Measurements from ENCODE around the gene WDR47.
A peak's percentile ranks its signal among the peaks of the same experiment; 100 is the strongest.
"Not testable (repeated sequence)": the region's sequence is repeated elsewhere in the genome, so short reads cannot be mapped to it uniquely, and the experiment has no call there.

The WDR47 gene

DNA sequence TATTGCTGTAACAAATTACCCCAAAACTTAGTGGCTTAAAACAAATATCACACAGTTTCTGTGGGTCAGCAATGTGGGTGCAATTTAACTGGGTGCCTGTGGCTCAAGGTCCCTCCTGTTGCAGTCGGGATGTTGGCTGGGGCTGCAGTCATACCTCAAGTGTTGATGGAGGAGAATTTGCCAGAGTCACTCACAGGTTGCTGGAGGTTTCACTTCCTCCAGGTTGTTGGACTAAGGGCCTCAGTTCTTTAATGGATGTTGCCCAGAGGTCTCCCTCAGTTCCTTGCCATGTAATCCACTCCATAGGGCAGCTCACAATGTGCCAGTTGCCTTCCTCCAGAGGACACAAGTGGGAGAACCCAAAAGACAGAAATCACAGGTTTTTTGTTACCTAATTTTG is 36.4 kb upstream of the WDR47 start:
- no peak for DNase-seq (ENCODE audit: insufficient read length)
- TF ChIP-seq POLR2A (IDR thresholded peaks at IDR 0.05; ENCODE audit: low read depth, low read length): no peak
- no peak for TF ChIP-seq TAF1 (IDR thresholded peaks at IDR 0.05; ENCODE audit: borderline replicate concordance, low read depth, low read length)
- TF ChIP-seq POLR2AphosphoS5 (IDR thresholded peaks at IDR 0.05; ENCODE audit: low read depth, low read length): no peak
- no peak for FAIRE-seq

DNA sequence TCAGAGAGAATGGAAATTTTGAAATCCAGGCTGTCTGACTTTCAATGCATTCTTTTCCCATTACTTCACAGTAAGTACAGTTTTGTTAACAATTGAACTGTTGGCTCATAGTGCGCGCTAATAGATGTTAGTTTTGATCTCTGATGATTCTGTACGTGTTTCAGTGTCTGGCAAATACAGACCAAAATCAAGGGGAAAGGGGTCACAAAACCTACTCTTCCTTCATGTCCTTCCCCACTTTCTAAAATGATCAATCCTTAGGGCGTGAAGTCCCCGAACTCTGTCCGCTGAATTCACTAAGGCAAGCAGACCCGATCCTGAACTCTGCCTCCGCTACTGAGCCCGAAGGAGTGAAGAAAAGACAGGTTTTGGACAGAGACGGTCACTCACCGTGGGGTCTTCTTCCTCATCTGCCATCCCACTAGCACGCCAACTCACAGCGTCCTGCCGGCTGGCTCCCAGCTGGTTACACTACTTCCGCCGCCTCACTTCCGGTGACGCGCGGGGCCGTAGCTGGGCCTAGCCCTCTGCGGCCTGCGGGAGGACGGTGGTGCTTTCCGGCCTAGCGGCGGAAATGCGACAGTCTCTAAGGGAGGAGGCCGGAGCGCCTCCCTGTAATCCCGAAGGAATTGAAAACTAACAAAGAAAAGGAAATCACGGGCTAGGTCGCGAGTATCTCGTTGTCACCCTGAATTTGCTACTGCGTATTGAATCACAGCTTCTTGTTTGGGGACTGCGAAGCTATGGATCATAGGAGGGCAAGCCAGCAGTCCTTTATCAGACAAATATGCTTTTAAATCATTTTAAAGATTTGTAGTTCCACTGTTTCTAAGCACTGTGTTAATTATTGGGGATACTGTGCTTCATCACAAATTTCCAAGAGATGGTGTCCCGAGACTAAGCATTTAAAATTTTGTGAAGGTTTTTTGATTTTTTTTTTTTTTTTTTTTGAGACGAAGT is 33.9 kb upstream of the WDR47 start, which contains the start of gene TAF13:
TSS of gene TAF13 (minus strand) at position 473 of the 960 bp plus-strand sequence. CDS start at position 417, 56 bp downstream.
- DNase-seq (ENCODE audit: insufficient read length) (peak; percentile 92), FAIRE-seq (peak; percentile 95)
- TF ChIP-seq POLR2AphosphoS5 (IDR thresholded peaks at IDR 0.05; ENCODE audit: low read depth, low read length) (peak; percentile 97), TAF1 (IDR thresholded peaks at IDR 0.05; ENCODE audit: borderline replicate concordance, low read depth, low read length) (peak; percentile 77), POLR2A (IDR thresholded peaks at IDR 0.05; ENCODE audit: low read depth, low read length) (peak; percentile 97)

DNA sequence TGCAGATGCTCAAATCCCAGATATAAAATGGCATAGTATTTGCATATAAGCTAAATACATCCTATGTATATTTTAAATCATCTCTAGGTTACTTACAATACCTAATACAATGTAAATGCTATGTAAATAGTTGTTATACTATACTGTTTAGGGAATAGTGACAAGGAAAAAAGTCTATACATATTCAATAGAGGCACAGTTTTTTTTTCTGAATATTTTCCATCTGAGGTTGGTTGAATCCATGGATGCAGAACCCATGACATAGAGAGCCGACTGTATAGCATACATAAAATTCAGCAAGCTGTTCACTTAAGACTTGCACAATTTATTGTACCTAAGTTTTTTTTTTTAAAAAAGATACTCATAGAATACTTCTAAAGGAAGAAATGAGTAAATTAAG is 27.4 kb upstream of the WDR47 start:
- TF ChIP-seq POLR2A (IDR thresholded peaks at IDR 0.05; ENCODE audit: low read depth, low read length) (no peak), TAF1 (IDR thresholded peaks at IDR 0.05; ENCODE audit: borderline replicate concordance, low read depth, low read length) (no peak), POLR2AphosphoS5 (IDR thresholded peaks at IDR 0.05; ENCODE audit: low read depth, low read length) (no peak)
- DNase-seq (ENCODE audit: insufficient read length) (no peak), FAIRE-seq (no peak)

DNA sequence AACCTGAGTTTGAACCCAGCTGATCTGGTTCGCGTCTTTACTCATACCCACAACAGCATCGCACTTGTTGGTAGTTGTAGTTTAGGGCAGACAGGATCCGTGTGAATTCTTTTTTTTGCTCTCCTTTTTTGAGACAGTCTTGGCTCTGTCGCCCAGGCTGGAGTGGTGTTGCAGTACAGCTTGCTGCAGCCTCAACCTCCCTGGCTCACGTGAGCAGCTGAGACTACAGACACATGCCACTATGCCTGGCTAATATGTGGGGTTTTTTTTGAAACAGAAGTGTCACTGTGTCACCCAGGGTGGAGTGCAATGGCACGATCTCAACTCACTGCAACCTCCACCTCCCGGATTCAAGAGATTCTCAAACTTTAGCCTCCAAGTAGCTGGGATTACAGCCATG is 26.0 kb upstream of the WDR47 start:
- DNase-seq (ENCODE audit: insufficient read length) (no peak), FAIRE-seq (no peak)
- TF ChIP-seq POLR2A (IDR thresholded peaks at IDR 0.05; ENCODE audit: low read depth, low read length) (no peak), POLR2AphosphoS5 (IDR thresholded peaks at IDR 0.05; ENCODE audit: low read depth, low read length) (no peak), TAF1 (IDR thresholded peaks at IDR 0.05; ENCODE audit: borderline replicate concordance, low read depth, low read length) (no peak)

DNA sequence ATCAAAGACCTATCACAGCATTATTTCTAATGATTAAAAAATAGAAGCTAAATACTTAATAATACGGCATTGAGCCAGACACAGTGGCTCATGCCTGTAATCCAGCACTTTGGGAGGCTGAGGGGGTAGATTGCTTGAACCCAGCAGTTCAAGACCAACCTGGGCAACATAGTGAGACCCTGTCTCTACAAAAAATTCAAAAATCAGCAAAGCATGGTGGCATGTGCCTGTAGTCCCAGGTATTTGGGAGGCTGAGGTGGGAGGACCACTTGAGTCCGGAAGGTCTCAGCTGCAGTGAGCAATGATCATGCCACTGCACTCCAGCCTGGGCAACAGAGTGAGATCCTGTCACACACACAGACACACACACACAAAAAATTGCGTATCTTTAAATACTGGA is 23.2 kb upstream of the WDR47 start:
- no peak for FAIRE-seq
- TF ChIP-seq POLR2A (IDR thresholded peaks at IDR 0.05; ENCODE audit: low read depth, low read length) (no peak), POLR2AphosphoS5 (IDR thresholded peaks at IDR 0.05; ENCODE audit: low read depth, low read length) (no peak)
- DNase-seq (ENCODE audit: insufficient read length): no peak

DNA sequence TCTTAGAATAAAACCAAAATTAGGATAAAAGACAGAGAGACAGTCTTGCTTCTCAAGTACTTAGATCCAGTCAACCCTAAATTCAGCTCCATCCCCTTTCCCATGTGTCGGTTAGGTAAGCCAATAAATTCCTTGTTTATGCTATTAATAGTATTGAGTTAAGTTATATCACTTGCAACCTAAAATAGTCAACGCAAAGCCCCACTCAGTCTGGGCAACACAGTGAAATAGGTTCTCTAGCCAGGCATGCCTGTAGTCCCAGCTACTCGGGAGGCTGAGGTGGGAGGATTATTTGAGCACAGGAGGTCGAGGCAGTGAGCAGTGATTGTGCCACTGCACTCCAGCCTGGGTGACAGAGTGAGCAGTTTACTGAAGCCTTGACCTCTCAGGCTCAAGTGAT is 19.3 kb upstream of the WDR47 start:
- TF ChIP-seq POLR2A (IDR thresholded peaks at IDR 0.05; ENCODE audit: low read depth, low read length): no peak
- no peak for TF ChIP-seq POLR2AphosphoS5 (IDR thresholded peaks at IDR 0.05; ENCODE audit: low read depth, low read length)
- TF ChIP-seq TAF1 (IDR thresholded peaks at IDR 0.05; ENCODE audit: borderline replicate concordance, low read depth, low read length): no peak
- no peak for DNase-seq (ENCODE audit: insufficient read length)
- no peak for FAIRE-seq

DNA sequence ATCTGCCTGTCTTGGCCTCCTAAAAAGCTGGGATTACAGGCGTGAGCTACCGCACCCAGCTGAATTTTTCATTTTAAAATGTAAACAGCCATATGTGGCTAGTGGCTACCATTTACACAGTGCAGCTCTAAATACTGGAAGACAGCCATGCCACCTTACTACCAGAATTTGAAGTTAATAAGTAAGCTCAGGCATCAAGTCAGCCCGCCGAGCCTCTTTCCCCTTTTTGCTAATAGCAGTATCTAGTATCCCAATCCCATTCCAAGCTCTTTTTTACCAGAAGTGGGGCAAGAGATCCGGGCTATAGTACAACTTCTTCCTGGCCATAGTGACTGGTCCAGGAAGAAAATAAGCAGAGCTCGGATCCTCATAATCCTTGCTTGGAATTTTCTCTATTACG is 18.8 kb upstream of the WDR47 start:
- FAIRE-seq (no peak), DNase-seq (ENCODE audit: insufficient read length) (no peak)
- TF ChIP-seq POLR2A (IDR thresholded peaks at IDR 0.05; ENCODE audit: low read depth, low read length): no peak
- TF ChIP-seq POLR2AphosphoS5 (IDR thresholded peaks at IDR 0.05; ENCODE audit: low read depth, low read length): no peak
- no peak for TF ChIP-seq TAF1 (IDR thresholded peaks at IDR 0.05; ENCODE audit: borderline replicate concordance, low read depth, low read length)

DNA sequence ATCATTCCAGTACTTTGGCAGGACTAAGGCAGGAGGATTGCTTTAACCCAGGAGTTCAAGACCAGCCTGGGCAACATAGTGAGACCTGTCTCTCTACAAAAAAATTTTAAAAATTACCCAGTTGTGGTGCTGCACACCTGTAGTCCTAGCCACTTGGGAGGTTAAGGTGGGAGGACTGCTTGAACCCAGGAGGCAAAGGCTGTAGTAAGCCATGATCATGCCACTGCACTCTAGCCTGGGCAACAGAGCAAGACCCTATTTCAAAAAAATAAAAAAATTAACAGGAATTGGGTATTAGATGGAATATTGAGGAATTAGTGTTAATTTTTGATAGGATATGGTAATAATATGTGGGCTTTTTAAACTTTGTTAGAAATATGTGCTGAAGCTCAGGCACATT is 17.1 kb upstream of the WDR47 start:
- FAIRE-seq (no peak), DNase-seq (ENCODE audit: insufficient read length) (no peak)
- no peak for TF ChIP-seq POLR2AphosphoS5 (IDR thresholded peaks at IDR 0.05; ENCODE audit: low read depth, low read length)
- TF ChIP-seq TAF1 (IDR thresholded peaks at IDR 0.05; ENCODE audit: borderline replicate concordance, low read depth, low read length): no peak
- TF ChIP-seq POLR2A (IDR thresholded peaks at IDR 0.05; ENCODE audit: low read depth, low read length): no peak

DNA sequence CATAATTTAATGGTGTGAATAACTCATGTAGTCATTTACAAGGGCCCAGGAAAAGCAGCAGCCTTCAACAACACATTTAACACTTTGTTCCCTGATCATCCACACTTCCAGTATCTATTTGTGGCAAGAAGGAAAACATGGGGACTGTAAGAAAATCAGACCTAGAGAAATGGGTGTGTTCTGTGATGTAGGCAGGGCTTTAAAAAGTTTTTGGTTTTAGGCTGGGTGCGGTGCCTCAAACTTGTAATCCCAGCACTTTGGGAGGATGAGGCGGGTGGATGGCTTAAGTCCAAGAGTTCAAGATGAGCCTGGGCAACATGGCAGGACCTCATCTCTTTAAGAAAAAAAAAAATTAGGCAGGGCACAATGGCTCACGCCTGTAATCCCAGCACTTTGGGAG is 14.2 kb upstream of the WDR47 start:
- FAIRE-seq: no peak
- TF ChIP-seq POLR2A (IDR thresholded peaks at IDR 0.05; ENCODE audit: low read depth, low read length) (no peak), POLR2AphosphoS5 (IDR thresholded peaks at IDR 0.05; ENCODE audit: low read depth, low read length) (no peak), TAF1 (IDR thresholded peaks at IDR 0.05; ENCODE audit: borderline replicate concordance, low read depth, low read length) (no peak)

DNA sequence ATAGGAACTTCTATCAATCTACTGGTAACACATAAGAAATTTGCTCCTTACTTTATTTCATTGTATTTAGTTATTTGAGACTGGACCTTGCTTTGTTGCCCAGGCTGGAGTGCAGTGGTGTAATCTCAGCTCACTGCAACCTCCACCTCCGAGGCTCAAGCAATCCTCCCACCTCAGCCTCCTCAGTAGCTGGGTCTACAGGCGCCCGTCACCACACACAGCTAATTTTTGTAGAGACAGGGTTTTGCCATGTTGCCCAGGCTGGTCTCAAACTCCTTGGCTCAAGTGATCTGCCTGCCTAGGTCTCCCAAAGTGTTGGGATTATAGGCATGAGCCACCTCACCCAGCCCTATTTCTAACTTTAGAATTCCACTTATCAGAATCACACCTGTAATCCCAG is 10.2 kb upstream of the WDR47 start:
- FAIRE-seq; DNase-seq (ENCODE audit: insufficient read length): not testable (repeated sequence)

More for the DNA sequence above, 14.2 kb upstream of the WDR47 start:
- DNase-seq (ENCODE audit: insufficient read length): no peak

DNA sequence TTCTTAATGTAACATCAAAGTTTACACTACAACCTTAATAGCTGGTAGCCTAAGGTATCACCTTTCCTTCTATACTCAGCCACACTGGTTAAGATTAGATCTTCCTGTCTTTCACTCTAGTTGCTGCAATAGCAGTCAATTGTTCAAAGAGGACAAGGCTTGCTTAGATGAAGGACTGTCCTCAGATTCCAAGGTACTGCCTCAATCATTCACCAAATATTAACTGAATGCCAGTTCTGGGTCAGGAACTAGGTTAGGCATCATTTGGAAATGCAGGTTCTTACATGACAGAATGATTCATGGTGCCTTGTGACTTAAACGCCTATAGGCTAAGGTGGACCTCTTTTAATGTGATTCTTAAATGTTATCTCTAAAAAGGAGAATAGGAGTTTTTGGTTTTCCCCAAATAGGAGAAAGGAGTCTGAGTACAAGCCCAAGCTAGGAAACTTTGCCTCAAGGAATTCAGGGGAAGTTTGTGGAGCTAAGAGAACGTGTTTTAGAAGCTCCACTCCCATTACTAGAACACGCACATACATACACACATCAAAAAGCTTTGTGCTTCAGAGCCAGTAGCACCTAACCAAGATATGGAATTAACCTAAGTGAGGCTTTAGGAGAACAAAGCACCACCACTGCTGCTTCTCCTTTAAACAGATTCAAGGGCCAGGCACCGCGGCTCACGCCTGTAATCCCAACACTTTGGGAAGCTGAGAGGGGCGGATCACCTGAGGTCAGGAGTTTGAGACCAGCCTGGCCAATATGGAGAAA is 8.5 kb upstream of the WDR47 start:
- no peak for FAIRE-seq
- DNase-seq (ENCODE audit: insufficient read length): no peak
- TF ChIP-seq POLR2A (IDR thresholded peaks at IDR 0.05; ENCODE audit: low read depth, low read length) (no peak), TAF1 (IDR thresholded peaks at IDR 0.05; ENCODE audit: borderline replicate concordance, low read depth, low read length) (no peak), POLR2AphosphoS5 (IDR thresholded peaks at IDR 0.05; ENCODE audit: low read depth, low read length) (no peak)

DNA sequence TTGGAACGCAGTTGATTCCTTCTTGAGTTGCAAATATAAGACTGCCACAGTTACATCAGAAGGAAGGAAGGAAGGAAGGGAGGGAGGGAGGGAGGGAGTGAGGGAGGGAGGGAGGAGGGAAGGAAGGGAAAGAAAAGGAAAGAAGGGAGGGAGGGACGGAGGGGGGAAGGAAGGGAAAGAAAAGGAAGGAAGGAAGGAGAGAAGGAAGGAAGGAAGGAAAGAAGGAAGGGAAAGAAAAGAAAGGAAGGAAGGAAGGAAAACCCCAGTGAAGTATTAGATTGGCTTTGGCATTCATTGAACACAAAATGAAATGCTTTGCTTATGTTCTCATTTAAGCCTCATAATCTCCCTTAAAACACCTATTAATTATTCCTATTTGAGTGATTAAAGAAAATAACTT is 6.4 kb upstream of the WDR47 start:
- TF ChIP-seq TAF1 (IDR thresholded peaks at IDR 0.05; ENCODE audit: borderline replicate concordance, low read depth, low read length): no peak
- TF ChIP-seq POLR2A (IDR thresholded peaks at IDR 0.05; ENCODE audit: low read depth, low read length): no peak
- no peak for TF ChIP-seq POLR2AphosphoS5 (IDR thresholded peaks at IDR 0.05; ENCODE audit: low read depth, low read length)
- FAIRE-seq (no peak), DNase-seq (ENCODE audit: insufficient read length) (no peak)
